ENCODE data around the gene AKAP17A. TPM values are rescaled to one million over a fixed set of nuclear protein-coding genes. Genes with fewer than 3 reads are reported as not detected.
A peak's percentile ranks its signal among the peaks of the same experiment; 100 is the strongest.

AKAP17A gene
- total and polyA plus RNA-seq, 2 of the 8 experiments (the other 6 are each of a cell fraction or from before 2014, with no cell fraction given), result 14.0 to 41.2 TPM

DNA sequence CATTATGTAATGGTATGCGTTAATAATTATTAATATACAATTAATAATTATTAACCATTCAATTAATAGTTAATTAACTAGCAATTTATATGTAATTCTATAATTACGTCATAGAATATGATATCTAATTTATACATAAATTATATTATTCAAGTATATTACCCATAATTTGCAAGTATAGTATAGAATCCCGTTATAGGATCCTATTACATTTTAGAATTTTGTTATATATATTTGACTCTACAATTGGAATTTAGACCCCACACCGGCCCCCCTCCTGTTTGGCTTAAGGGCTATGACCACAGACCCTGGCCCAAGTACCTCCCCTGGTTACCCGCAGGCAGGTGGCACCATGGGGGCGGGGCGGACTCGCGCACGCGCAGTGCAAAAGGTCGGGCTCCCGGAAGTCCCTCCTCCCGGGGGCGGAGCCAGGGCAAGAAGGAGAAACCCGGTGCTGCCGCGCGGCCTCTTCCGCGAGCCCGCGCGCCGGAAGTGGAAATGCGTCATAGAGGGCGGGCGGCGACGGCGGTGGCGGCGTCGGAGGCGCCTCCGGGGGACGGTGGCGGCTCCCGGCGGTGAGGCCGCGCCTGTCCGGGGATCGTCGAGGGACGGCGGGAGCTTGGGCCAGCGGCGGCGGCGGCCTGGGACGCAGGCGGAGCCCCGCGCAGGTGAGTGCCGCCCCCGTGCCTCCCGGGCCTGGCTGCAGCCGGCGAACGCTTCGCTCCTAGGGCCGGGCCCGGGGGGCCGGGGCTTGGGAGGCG lies at the start of gene AKAP17A (continued):
- TF ChIP-seq EP300 (IDR thresholded peaks at IDR 0.05; ENCODE audit: borderline replicate concordance in 1 of 2, low read depth in 2 of 2, low read length in 2 of 2) (no peak), POLR2A (IDR thresholded peaks at IDR 0.05; ENCODE audit: control extremely low read depth in 1 of 2, low read depth in 2 of 2, low read length in 2 of 2) (peak in 1 of 2 experiments; percentile 69; a peak in 2 of 3 replicates), RFX5 (IDR thresholded peaks at IDR 0.05; ENCODE audit: borderline replicate concordance, low read depth, low read length) (no peak), YY1 (IDR thresholded peaks at IDR 0.05; ENCODE audit: low read depth, low read length) (no peak; the same call in 1 of the 2 replicates), SRF (IDR thresholded peaks at IDR 0.05; ENCODE audit: low read depth, low read length) (peak; percentile 43; the same call in 1 of the 2 replicates), NRF1 (IDR thresholded peaks at IDR 0.05; ENCODE audit: low read depth, low read length) (peak; percentile 93), CREB1 (IDR thresholded peaks at IDR 0.05) (peak; percentile 93), RBBP5 (IDR thresholded peaks at IDR 0.05; ENCODE audit: borderline replicate concordance, low read depth, low read length) (peak; percentile 51; the same call in 1 of the 2 replicates), BACH1 (IDR thresholded peaks at IDR 0.05; ENCODE audit: low read length) (no peak), POU5F1 (IDR thresholded peaks at IDR 0.05; ENCODE audit: low read depth, low read length) (no peak)
- TF ChIP-seq, protein P1, sequence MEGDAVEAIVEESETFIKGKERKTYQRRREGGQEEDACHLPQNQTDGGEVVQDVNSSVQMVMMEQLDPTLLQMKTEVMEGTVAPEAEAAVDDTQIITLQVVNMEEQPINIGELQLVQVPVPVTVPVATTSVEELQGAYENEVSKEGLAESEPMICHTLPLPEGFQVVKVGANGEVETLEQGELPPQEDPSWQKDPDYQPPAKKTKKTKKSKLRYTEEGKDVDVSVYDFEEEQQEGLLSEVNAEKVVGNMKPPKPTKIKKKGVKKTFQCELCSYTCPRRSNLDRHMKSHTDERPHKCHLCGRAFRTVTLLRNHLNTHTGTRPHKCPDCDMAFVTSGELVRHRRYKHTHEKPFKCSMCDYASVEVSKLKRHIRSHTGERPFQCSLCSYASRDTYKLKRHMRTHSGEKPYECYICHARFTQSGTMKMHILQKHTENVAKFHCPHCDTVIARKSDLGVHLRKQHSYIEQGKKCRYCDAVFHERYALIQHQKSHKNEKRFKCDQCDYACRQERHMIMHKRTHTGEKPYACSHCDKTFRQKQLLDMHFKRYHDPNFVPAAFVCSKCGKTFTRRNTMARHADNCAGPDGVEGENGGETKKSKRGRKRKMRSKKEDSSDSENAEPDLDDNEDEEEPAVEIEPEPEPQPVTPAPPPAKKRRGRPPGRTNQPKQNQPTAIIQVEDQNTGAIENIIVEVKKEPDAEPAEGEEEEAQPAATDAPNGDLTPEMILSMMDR (IDR thresholded peaks at IDR 0.05; ENCODE audit: control extremely low read depth in 1 of 3, insufficient read depth in 1 of 3, low read depth in 1 of 3, low read length in 3 of 3), result no peak

All from H1 (cell line).